HG03097 (cell line): ENCODE results near the gene NFKBIL1.
A peak's percentile ranks its signal among the peaks of the same experiment; 100 is the strongest.

Source experiments
- ATAC-seq: cut with Tn5 transposase; IDR thresholded peaks from one replicate; pipeline ENCODE4 v1.9.1; 2021; ENCODE audit not compliant: unreplicated experiment, low FRiP score

The NFKBIL1 gene

DNA sequence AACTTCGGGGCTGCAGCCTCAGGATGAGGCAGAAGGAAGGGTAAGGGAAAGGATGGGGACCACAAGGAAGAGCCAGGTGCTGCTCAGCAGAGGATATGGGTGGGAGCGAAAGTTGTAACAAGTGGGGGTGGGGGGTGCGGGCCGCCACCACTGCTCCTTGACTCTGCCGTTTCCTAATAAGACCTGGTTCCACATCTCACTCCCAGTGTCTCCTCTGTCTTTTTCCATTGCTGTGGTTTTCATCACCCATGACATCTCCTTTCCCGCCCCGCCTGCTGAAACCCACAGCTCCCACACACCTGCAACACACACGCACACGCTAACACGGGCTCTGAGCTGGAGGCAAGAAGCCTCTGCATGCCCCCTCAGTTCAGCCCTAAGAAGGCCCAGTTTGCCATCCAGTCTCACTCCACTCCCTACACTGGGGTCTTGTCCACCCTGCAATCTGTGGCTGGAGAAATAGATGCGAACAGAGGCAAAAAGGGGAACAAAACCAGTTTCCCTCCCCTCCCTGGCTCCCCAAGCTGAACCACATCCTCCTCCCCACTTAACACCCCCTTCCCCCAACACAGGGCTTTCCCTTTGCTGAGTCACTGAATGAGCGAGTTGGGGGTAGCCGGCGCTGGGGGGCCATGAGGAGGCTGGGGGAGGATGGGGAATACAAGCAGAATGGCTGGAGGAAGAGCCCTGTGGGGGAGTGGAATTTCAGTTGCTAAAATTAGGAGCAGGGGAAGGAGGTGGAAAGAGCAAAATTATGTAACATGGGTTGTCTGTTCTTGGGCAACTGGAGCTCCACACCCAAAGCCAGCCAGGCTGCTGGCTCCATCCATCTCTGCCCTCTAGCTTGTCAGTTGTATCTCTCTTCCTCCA lies 11.5 kb downstream of the NFKBIL1 start:
- no peak for ATAC-seq

DNA sequence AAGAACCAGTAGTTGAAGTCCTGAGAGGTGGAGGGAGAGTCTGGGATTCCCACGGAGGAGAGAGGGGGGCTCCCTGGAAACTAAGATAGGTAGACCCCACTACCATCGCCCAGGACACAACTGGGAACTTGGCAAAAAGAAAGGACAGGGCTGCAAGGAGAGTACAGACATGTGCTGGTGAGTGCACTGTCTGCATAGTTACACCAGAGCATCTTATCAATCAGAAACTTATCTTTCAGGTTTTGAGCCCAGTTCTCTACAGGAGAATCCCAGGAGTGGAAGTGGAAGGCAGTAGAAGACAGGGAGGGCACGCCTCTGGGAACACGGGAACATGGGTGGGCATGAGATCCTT lies 12.2 kb downstream of the NFKBIL1 start:
- ATAC-seq: no peak

GRCh38 chr6:31559958-31560696 lies 12.7 kb downstream of the NFKBIL1 start:
- peak; percentile 60 for ATAC-seq

DNA sequence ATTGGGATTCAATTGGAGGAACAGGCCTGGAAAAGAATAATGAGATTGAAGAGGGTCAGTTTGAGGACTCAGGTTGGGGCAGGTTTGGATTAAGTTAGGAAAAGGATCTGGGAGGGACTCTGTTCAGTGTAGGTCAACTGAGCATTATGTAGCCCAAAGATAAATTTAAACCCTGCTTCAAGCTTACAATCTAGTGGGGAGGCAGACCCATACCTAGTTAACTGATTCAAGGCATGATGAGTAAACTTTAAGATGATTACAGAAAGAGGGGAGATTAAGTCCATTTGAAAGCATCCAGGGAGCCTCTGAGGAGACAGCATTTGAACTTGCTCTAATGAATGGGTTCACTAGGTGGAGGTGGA lies 13.3 kb downstream of the NFKBIL1 start:
- ATAC-seq: no peak

DNA sequence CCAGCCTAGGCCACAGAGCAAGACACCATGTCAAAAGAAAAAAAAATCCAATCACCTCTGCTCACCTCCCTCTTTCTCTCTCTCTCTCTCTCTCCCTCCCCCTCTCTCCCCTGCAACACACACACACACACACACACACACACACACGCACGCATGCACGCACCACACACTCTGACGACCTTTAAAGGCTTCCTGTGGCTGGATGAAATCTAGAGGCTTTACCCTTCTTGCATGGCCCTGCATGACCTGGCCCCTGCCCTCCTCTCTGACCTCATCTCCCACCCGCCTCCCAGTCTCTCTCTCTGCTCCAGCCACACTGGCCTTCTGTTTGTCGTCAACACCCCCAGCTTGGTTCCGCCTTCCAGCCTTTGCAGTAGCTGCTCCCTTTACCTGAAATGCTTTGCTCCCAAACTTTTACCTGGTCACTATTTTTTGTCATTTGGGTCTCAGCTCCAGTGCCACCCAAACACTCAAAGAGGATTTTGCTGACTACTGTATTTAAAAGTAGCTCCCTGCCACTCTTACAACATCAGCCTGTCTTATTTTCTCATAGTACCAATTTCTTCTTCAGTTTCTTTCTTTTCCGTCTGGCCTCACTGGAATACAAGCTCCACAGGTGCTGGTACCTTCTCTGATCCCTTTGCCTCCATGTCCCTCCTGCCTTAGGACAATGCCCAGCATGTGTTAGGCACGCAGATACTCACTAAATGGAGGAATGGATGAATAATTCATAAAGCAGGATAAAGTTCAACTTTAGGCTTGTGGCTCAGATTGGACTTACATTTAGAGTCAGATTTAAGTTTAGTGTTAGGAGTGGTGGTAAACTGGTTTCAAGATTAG lies 20.3 kb downstream of the NFKBIL1 start:
- ATAC-seq: no peak

DNA sequence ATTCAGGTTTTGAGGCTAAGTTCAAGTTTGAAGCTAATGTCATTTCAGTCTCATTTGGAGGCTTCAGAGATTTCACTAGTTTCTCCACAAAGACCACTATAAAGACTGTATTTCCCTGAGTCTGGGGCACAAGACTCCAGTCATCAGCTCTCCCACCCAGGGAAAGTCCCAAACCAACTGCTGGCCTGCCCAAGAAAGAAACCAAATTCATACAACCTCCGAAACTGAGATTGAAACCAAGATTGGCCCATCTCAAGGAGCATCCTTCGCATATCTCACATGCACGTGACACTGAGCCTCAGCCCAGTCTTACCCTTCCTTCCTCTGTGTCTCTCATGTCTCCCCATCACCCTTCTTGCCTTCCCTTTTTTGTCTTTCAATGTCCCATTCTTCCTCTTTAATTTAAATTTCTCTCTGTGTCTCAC lies 21.1 kb downstream of the NFKBIL1 start:
- peak; percentile 67 for ATAC-seq

DNA sequence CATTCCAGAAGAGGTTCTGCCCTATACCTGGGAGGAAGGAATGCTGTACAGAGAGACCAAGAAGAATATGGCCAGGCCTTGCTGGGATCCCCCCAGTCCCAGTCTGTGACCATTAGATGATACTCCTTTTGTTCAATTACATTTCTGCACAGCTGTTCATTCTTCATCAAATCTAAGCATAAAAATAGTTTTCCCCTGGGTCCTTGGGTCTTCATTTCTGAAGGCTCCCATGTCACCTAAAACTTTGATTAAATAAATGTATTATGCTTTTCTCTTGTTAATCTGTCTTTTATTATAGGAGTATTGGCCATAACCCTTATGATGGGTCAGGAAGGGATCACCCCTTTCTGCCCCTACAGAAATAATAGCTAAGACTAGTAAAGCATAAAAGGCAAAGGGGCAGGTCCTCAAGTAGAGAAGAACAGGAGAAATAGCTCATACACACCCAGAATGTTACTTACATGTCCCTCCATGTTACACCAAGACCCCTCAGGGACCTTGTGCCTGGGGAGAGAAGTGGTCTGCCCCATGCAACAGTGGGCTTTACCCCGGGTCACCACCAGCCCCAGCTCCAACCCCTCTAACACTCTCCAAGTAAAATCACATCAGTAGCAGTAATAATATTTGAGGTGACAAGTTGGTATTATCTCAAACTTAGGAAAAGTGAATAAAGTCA lies 22.6 kb downstream of the NFKBIL1 start:
- no peak for ATAC-seq

DNA sequence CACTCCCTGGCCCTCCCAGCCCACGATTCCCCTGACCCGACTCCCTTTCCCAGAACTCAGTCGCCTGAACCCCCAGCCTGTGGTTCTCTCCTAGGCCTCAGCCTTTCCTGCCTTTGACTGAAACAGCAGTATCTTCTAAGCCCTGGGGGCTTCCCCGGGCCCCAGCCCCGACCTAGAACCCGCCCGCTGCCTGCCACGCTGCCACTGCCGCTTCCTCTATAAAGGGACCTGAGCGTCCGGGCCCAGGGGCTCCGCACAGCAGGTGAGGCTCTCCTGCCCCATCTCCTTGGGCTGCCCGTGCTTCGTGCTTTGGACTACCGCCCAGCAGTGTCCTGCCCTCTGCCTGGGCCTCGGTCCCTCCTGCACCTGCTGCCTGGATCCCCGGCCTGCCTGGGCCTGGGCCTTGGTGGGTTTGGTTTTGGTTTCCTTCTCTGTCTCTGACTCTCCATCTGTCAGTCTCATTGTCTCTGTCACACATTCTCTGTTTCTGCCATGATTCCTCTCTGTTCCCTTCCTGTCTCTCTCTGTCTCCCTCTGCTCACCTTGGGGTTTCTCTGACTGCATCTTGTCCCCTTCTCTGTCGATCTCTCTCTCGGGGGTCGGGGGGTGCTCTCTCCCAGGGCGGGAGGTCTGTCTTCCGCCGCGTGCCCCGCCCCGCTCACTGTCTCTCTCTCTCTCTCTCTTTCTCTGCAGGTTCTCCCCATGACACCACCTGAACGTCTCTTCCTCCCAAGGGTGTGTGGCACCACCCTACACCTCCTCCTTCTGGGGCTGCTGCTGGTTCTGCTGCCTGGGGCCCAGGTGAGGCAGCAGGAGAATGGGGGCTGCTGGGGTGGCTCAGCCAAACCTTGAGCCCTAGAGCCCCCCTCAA lies 24.9 kb downstream of the NFKBIL1 start, which contains the start of gene LTA:
Gene LTA (plus strand): TSS at position 249 of the 871 bp plus-strand sequence. CDS start 454 bp downstream, at position 703.
- ATAC-seq: peak; percentile 40

DNA sequence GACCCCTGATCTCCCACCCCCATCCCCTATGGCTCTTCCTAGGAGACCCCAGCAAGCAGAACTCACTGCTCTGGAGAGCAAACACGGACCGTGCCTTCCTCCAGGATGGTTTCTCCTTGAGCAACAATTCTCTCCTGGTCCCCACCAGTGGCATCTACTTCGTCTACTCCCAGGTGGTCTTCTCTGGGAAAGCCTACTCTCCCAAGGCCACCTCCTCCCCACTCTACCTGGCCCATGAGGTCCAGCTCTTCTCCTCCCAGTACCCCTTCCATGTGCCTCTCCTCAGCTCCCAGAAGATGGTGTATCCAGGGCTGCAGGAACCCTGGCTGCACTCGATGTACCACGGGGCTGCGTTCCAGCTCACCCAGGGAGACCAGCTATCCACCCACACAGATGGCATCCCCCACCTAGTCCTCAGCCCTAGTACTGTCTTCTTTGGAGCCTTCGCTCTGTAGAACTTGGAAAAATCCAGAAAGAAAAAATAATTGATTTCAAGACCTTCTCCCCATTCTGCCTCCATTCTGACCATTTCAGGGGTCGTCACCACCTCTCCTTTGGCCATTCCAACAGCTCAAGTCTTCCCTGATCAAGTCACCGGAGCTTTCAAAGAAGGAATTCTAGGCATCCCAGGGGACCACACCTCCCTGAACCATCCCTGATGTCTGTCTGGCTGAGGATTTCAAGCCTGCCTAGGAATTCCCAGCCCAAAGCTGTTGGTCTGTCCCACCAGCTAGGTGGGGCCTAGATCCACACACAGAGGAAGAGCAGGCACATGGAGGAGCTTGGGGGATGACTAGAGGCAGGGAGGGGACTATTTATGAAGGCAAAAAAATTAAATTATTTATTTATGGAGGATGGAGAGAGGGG lies 26.1 kb downstream of the NFKBIL1 start:
- no peak for ATAC-seq

DNA sequence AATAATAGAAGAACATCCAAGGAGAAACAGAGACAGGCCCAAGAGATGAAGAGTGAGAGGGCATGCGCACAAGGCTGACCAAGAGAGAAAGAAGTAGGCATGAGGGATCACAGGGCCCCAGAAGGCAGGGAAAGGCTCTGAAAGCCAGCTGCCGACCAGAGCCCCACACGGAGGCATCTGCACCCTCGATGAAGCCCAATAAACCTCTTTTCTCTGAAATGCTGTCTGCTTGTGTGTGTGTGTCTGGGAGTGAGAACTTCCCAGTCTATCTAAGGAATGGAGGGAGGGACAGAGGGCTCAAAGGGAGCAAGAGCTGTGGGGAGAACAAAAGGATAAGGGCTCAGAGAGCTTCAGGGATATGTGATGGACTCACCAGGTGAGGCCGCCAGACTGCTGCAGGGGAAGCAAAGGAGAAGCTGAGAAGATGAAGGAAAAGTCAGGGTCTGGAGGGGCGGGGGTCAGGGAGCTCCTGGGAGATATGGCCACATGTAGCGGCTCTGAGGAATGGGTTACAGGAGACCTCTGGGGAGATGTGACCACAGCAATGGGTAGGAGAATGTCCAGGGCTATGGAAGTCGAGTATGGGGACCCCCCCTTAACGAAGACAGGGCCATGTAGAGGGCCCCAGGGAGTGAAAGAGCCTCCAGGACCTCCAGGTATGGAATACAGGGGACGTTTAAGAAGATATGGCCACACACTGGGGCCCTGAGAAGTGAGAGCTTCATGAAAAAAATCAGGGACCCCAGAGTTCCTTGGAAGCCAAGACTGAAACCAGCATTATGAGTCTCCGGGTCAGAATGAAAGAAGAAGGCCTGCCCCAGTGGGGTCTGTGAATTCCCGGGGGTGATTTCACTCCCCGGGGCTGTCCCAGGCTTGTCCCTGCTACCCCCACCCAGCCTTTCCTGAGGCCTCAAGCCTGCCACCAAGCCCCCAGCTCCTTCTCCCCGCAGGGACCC lies 27.0 kb downstream of the NFKBIL1 start:
- ATAC-seq: no peak

DNA sequence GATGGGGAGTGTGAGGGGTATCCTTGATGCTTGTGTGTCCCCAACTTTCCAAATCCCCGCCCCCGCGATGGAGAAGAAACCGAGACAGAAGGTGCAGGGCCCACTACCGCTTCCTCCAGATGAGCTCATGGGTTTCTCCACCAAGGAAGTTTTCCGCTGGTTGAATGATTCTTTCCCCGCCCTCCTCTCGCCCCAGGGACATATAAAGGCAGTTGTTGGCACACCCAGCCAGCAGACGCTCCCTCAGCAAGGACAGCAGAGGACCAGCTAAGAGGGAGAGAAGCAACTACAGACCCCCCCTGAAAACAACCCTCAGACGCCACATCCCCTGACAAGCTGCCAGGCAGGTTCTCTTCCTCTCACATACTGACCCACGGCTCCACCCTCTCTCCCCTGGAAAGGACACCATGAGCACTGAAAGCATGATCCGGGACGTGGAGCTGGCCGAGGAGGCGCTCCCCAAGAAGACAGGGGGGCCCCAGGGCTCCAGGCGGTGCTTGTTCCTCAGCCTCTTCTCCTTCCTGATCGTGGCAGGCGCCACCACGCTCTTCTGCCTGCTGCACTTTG lies 28.0 kb downstream of the NFKBIL1 start, which contains the start of gene TNF:
Gene TNF (plus strand): TSS at position 231 of the 567 bp plus-strand sequence. CDS start 177 bp downstream, at position 408.
- no peak for ATAC-seq

DNA sequence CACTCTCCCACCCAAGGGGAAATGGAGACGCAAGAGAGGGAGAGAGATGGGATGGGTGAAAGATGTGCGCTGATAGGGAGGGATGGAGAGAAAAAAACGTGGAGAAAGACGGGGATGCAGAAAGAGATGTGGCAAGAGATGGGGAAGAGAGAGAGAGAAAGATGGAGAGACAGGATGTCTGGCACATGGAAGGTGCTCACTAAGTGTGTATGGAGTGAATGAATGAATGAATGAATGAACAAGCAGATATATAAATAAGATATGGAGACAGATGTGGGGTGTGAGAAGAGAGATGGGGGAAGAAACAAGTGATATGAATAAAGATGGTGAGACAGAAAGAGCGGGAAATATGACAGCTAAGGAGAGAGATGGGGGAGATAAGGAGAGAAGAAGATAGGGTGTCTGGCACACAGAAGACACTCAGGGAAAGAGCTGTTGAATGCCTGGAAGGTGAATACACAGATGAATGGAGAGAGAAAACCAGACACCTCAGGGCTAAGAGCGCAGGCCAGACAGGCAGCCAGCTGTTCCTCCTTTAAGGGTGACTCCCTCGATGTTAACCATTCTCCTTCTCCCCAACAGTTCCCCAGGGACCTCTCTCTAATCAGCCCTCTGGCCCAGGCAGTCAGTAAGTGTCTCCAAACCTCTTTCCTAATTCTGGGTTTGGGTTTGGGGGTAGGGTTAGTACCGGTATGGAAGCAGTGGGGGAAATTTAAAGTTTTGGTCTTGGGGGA lies 28.7 kb downstream of the NFKBIL1 start:
- no peak for ATAC-seq

DNA sequence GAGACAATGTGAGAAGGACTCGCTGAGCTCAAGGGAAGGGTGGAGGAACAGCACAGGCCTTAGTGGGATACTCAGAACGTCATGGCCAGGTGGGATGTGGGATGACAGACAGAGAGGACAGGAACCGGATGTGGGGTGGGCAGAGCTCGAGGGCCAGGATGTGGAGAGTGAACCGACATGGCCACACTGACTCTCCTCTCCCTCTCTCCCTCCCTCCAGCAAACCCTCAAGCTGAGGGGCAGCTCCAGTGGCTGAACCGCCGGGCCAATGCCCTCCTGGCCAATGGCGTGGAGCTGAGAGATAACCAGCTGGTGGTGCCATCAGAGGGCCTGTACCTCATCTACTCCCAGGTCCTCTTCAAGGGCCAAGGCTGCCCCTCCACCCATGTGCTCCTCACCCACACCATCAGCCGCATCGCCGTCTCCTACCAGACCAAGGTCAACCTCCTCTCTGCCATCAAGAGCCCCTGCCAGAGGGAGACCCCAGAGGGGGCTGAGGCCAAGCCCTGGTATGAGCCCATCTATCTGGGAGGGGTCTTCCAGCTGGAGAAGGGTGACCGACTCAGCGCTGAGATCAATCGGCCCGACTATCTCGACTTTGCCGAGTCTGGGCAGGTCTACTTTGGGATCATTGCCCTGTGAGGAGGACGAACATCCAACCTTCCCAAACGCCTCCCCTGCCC lies 29.6 kb downstream of the NFKBIL1 start:
- no peak for ATAC-seq

DNA sequence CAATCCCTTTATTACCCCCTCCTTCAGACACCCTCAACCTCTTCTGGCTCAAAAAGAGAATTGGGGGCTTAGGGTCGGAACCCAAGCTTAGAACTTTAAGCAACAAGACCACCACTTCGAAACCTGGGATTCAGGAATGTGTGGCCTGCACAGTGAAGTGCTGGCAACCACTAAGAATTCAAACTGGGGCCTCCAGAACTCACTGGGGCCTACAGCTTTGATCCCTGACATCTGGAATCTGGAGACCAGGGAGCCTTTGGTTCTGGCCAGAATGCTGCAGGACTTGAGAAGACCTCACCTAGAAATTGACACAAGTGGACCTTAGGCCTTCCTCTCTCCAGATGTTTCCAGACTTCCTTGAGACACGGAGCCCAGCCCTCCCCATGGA lies 30.2 kb downstream of the NFKBIL1 start:
- ATAC-seq: no peak

DNA sequence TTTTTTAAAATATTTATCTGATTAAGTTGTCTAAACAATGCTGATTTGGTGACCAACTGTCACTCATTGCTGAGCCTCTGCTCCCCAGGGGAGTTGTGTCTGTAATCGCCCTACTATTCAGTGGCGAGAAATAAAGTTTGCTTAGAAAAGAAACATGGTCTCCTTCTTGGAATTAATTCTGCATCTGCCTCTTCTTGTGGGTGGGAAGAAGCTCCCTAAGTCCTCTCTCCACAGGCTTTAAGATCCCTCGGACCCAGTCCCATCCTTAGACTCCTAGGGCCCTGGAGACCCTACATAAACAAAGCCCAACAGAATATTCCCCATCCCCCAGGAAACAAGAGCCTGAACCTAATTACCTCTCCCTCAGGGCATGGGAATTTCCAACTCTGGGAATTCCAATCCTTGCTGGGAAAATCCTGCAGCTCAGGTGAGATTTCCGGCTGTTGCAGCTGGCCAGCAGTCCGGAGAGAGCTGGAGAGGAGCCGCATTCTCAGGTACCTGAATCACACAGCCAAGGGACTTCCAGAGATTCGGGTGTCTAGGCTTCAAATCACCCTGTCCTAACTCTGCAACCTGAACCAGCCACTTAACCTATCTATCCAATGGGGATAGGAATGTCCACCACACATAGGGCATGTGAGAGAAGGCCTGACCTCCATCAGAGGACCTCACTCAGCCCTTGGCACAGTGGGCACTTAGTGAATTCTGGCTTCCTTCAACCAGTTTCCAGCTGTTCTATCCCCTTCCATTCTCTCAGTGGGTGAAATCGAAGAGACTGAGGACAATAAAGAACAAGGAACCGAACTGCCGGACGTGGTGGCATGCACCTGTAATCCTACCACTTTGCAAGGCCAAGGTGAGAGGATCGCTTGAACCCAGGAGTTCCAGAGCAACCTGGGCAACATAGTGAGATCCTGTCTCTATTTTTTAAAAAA lies 31.0 kb downstream of the NFKBIL1 start:
- no peak for ATAC-seq
